Esophagus squamous epithelium (tissue), 4 donors: ENCODE measurements around the gene UCKL1.

ENCODE experiments used
- CTCF ChIP-seq, 6 experiments: fragments of 450-650 bp in 4 of 6; fragments of 200-600 bp in 2 of 6; sonication (generic) in 2 of 6; IDR thresholded peaks; one replicate each; pipeline ENCODE4 v1.5.1; 2016 to 2019; ENCODE audit warnings: antibody characterized with exemption in 6 of 6, mild to moderate bottlenecking in 4 of 6, moderate library complexity in 4 of 6
- POLR2A ChIP-seq, 4 donors: fragments of 450-650 bp; IDR thresholded peaks; one replicate each; pipeline ENCODE4 v1.6.1; 2017; ENCODE audit warnings: antibody characterized with exemption in 4 of 4, mild to moderate bottlenecking in 4 of 4, moderate library complexity in 3 of 4

GRCh38 chr20:63967330-63968135 is 11.3 kb upstream of the UCKL1 start:
- TF ChIP-seq POLR2A (IDR thresholded peaks at IDR 0.05) (no peak), CTCF (IDR thresholded peaks at IDR 0.05) (no peak)
